ENCODE data around the gene CACNA1C.

The CACNA1C gene

DNA sequence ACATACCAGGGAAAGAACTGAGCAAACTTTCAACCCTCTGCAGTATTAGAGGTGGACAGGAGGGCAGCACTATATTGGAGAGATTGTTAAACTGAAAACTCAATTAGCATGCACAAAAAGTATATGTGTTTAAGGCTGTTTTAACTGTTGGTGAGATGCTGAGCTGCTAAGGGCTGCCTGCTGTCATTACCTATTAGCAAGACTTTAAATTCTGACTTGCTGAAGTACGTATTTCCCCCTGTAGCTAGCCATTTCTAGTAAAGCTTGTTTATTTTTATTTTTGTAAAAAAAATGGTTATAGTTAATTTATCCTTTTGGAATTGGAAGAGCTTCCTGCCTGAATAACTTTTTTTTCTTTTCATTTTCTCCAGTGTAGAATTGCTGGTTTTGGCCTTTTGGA is 92.2 kb downstream of the CACNA1C start:
- TF ChIP-seq ZFX (IDR thresholded peaks at IDR 0.05) = no peak
- TF ChIP-seq, protein P1, sequence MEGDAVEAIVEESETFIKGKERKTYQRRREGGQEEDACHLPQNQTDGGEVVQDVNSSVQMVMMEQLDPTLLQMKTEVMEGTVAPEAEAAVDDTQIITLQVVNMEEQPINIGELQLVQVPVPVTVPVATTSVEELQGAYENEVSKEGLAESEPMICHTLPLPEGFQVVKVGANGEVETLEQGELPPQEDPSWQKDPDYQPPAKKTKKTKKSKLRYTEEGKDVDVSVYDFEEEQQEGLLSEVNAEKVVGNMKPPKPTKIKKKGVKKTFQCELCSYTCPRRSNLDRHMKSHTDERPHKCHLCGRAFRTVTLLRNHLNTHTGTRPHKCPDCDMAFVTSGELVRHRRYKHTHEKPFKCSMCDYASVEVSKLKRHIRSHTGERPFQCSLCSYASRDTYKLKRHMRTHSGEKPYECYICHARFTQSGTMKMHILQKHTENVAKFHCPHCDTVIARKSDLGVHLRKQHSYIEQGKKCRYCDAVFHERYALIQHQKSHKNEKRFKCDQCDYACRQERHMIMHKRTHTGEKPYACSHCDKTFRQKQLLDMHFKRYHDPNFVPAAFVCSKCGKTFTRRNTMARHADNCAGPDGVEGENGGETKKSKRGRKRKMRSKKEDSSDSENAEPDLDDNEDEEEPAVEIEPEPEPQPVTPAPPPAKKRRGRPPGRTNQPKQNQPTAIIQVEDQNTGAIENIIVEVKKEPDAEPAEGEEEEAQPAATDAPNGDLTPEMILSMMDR (conservative IDR thresholded peaks at IDR 0.05) = no peak
- H3K27ac ChIP-seq = no peak overlapping the region

DNA sequence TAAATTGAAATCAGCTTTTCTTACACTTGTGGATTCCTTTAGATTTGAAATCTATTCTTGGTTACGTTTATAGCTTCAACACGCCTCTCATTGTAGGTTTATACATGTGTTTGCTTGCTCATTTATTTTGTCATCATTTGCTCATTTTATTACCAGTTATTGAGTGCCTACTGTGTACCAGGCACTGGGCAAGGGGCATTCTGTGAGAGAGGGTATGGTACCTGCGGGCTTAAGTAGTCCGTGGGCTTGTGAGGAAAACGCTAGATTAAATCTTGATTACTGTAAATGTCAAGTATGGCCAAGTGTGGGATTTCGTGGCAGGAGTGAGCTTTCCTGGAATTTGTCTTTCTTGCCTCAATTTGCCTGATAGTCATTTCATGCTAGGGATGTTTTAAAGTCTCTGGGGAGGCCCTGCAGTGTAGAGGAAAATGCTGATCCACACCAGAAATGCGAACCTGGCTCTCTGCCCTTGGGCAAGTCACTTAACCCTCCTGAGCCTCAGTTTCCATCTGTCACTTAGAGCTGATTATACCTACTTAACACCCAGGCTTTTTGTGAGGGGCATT is 92.7 kb downstream of the CACNA1C start:
- no peak overlapping the region for H3K27ac ChIP-seq
- TF ChIP-seq ZFX (IDR thresholded peaks at IDR 0.05) = no peak
- TF ChIP-seq, protein P1 (conservative IDR thresholded peaks at IDR 0.05) = no peak

DNA sequence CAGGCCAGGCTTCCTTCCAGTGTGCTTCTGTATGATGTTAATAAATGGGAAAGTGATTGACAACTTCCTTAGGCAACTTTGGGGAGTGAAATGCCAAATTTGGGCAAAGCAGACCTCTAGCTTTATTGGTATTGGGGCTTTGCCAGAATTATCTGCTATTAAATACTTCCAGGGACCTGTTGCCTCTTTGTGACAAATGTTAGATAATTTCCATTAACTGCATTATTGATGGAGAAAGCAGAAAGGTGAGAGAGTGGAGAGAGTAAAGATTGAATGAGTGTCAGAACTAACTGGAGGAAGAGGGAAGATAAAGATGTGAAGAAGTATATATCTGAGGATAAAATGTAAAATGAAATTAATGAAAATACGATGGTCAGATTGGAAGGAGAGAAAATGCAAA is 94.5 kb downstream of the CACNA1C start:
- no peak overlapping the region for H3K27ac ChIP-seq
- no peak for TF ChIP-seq ZFX (IDR thresholded peaks at IDR 0.05)
- TF ChIP-seq, protein P1 (conservative IDR thresholded peaks at IDR 0.05) = no peak

DNA sequence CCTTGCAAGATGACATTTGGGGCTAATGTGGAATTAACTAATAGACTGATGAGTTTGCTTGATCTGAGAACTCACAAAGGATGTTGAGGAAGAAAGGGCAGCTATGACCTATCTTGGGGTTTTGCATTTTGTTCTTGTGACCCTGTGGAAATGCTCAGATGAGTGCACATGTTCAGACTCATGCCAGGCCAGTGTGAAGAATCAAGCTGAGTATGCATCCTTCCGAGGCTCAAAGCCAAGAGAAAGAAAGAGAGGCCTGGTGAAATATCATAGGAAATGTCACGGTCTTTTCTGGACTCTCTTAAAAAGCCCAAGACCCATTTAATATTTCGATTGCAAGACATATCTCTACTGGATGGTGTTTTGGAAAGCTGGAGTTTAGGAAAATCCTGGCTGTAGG is 96.3 kb downstream of the CACNA1C start:
- TF ChIP-seq ZFX (IDR thresholded peaks at IDR 0.05) = no peak
- TF ChIP-seq, protein P1 (conservative IDR thresholded peaks at IDR 0.05) = no peak
- no peak overlapping the region for H3K27ac ChIP-seq

DNA sequence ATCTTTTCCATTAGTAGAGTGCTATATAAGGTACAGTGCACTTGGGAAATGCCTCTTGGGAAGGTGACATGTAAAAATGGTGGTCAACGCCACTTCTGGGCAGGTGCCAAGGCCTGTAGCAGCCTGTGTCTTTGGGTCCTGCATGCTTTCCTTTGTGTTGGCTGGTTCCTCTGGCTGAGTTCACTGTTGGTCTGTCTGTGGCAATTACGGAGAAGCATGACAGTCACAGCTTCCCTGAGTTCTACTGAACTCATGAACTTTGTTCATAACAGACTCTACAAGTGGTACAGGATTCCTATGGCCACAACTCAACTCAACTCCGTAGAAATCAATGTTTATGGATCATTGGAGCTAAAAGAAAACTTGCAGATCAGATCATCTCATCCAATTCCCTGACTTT is 98.0 kb downstream of the CACNA1C start:
- no peak for TF ChIP-seq ZFX (IDR thresholded peaks at IDR 0.05)
- TF ChIP-seq, protein P1 (conservative IDR thresholded peaks at IDR 0.05) = no peak
- no peak overlapping the region for H3K27ac ChIP-seq

DNA sequence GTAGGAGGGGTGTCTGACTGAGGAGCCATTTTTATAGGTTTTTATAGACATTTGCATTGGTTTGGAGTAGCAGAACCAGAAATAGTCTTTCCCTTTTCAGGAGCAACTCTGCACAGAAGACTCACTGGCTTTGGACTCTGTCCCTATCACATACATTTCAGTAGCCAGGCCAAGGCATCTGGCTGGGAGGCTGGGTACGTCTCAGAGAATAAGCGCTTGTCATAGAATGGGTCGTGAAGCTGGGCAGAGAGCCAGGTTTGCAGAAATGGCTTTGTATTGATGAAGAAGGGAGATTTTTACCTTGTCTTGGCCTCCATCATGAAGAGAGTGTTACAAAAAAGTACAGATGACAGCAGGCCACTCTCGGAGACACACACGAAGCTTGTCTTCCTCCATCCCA is 98.6 kb downstream of the CACNA1C start:
- H3K27ac ChIP-seq = no peak overlapping the region
- TF ChIP-seq ZFX (IDR thresholded peaks at IDR 0.05) = no peak
- TF ChIP-seq, protein P1 (conservative IDR thresholded peaks at IDR 0.05) = no peak

DNA sequence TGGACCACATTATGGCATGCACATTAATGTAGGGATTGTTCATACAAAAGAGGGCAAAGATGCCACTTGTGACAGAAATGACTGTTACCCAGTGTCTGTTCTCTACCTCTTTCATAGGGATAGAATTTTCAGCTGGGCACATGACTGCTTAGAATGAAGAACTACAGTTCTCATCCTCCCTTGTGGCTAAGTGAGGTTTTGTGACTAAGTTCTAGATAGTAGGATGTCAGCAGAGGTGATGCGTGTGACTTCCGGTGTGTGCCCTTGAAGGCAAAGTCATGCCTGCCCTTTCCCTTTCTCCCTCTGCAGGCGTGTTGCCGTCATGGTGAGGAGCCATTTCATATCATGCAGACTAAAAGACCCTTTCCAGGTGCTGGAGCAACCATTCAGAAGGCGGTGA is 99.3 kb downstream of the CACNA1C start:
- no peak overlapping the region for H3K27ac ChIP-seq
- TF ChIP-seq ZFX (IDR thresholded peaks at IDR 0.05) = no peak
- TF ChIP-seq, protein P1 (conservative IDR thresholded peaks at IDR 0.05) = no peak

Measured in C4-2B (cell line).